Measurements from ENCODE around the gene ZACN.
A peak's percentile ranks its signal among the peaks of the same experiment; 100 is the strongest.

ZACN gene

DNA sequence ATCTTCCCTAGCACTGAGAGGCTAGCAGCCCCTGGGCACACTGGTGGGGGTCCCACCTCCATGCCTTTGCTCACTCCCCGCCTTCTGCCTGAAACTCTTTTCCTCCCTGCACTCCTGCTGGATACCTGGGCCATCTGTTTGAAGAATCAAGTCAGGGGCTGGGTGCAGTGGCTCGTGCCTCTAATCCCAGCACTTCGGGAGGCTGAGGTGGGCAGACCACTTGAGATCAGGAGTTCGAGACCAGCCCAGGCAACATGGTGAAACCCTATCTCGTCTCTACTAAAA is 46.4 kb downstream of the ZACN start:
- no peak overlapping the region for H3K27ac Mint-ChIP-seq (ENCODE audit: low read depth)
- no peak overlapping the region for H3K4me3 Mint-ChIP-seq
- no peaks in the 10 kb centered on the region for H3K9me3 Mint-ChIP-seq

DNA sequence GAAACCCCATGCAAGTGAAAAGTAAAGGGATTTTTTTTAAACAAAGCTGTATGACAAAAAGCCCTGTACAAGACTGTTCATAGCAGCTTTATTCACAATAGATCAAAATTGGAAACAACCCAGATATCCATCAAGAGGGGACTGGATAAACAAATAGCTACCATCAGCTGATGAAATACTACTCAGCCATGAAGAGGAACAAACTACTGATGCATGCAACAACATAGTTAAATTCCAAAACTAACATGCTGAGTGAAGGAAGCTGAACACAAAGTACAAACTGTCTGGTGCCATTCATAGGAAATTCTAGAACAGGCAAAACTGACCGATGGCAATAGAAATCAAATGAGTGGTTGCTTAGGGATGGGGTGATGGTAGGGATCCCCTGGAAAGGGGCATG is 46.9 kb downstream of the ZACN start:
- Mint-ChIP-seq H3K27ac (ENCODE audit: low read depth) (no peak overlapping the region), H3K27me3 (no peaks in the 10 kb centered on the region), H3K9me3 (no peaks in the 10 kb centered on the region), H3K4me1 (peaks cover 5% of the 10 kb centered on the region), H3K4me3 (no peak overlapping the region), H3K36me3 (ENCODE audit: insufficient read depth) (peaks cover 3% of the 10 kb centered on the region)
- no peak for ATAC-seq (replicated peaks; ENCODE audit: extremely low read depth, poor library complexity, severe bottlenecking)
- no peak for DNase-seq (ENCODE audit: low spot score in 2 of 2)

More for the DNA sequence above, 46.4 kb downstream of the ZACN start:
- Mint-ChIP-seq H3K27me3 (no peaks in the 10 kb centered on the region), H3K4me1 (peaks cover 5% of the 10 kb centered on the region), H3K36me3 (ENCODE audit: insufficient read depth) (peaks cover 3% of the 10 kb centered on the region)
- ATAC-seq (replicated peaks; ENCODE audit: extremely low read depth, poor library complexity, severe bottlenecking) (no peak), DNase-seq (ENCODE audit: low spot score in 2 of 2) (no peak)

DNA sequence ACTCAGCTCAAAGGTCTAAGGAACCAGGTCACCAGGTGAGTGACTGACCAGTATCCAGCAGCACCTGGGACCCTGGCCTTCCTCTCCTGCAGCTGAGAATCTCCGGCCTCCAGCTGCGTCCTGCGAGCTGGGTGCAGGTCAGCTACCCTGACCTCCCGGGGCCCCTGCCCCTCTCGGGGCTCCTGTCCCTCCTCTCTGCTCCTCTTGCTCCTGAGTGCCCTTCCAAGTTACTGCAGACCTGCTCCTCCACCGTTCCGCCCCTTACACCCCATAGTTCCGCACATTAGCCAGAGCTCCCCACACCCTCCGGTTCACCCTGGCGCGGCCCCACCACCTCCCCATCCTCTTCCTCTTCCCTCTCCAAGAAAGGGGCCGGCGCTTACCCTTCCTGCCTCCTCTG is 51.5 kb downstream of the ZACN start:
- Mint-ChIP-seq H3K36me3 (ENCODE audit: insufficient read depth) (no peaks in the 10 kb centered on the region), H3K4me3 (no peak overlapping the region), H3K4me1 (peaks cover 15% of the 10 kb centered on the region), H3K27me3 (no peaks in the 10 kb centered on the region), H3K9me3 (no peaks in the 10 kb centered on the region), H3K27ac (ENCODE audit: low read depth) (no peak overlapping the region)
- no peak for DNase-seq (ENCODE audit: low spot score in 2 of 2)
- no peak for ATAC-seq (replicated peaks; ENCODE audit: extremely low read depth, poor library complexity, severe bottlenecking)

DNA sequence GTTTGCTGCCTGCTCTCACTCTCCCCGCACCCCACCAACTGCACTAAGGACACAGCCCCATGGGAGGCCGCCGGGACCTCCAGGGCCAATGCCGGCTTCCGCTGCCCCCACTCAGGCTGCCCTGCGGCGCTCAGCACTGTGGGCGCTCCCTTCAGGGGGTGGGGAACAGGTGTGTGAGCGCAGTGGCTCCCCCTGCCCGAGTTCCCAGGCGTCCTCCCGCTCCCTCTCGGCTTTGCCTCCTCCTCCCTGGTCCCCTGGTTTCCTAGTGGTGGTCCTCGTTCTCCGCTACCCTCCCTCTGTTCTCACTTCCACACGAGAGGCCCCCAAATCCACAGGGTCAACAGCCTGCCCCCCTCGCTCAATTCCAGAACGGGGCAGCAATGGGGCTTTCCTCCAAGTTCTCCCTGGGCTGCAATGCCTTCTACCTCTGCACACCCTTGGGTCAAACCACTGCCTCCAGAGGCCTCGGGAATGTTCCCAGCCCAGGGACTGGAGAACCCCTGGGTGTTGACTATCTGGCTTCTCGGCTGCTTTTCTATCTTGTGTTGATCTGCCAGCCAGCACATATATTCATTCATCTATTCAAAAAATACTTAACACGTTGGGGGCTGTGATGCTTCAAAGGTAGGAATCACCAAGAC is 52.2 kb downstream of the ZACN start:
- DNase-seq (ENCODE audit: low spot score in 2 of 2) (no peak), ATAC-seq (replicated peaks; ENCODE audit: extremely low read depth, poor library complexity, severe bottlenecking) (no peak)
- H3K27ac Mint-ChIP-seq (ENCODE audit: low read depth) = peak overlapping the region; percentile 58
- H3K4me1 Mint-ChIP-seq = peaks cover 16% of the 10 kb centered on the region
- H3K9me3 Mint-ChIP-seq = no peaks in the 10 kb centered on the region
- no peaks in the 10 kb centered on the region for H3K27me3 Mint-ChIP-seq
- H3K36me3 Mint-ChIP-seq (ENCODE audit: insufficient read depth) = no peaks in the 10 kb centered on the region
- no peak overlapping the region for H3K4me3 Mint-ChIP-seq

DNA sequence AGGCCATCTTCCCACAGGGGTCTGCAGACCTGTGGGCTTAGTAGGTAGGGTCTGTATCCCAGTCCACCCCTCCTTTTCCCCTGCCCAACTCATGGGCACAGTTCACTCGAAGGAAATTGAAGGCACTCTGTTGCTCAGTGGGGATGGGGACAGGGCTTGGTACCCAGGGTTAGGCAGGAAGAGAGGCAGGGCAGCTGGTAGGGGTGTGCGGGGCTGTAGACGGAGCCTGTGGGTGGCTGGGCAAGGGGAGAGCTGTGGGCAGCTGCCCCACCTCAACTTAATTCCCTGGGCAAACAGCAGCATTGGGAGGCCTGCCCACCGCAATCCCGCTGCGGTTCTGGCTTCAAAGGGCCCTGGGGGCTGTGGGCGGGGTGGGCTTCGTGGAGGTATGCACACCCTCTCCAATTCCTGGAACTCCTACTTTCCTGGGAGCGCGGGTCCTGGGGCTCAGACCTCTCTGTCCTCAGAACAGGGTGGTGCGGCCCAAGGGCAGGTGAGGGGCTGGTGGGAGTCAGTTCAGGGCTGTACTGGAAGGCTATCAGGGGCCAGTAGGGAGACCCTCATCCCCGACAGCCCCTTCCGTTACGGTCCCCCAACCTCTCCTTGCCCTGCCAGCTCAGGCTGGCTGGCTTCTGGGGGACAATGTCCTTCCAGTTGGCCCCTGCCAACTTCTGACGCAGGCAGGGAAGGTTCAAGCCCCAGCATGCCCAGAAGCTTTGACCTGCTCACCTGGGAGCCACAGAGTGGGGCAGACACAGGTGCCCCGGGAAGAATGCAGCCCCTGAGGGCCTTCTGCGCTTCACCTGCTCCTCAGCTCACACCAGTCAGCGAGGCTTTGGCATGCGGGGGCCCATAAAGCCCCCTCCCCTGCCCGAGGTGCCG is 53.0 kb downstream of the ZACN start:
- Mint-ChIP-seq H3K9me3 (no peaks in the 10 kb centered on the region), H3K27me3 (no peaks in the 10 kb centered on the region), H3K27ac (ENCODE audit: low read depth) (peak overlapping the region; percentile 58), H3K4me3 (no peak overlapping the region), H3K36me3 (ENCODE audit: insufficient read depth) (no peaks in the 10 kb centered on the region), H3K4me1 (peaks cover 16% of the 10 kb centered on the region)
- no peak for ATAC-seq (replicated peaks; ENCODE audit: extremely low read depth, poor library complexity, severe bottlenecking)
- no peak for DNase-seq (ENCODE audit: low spot score in 2 of 2)
